Measurements from ENCODE around the gene SECTM1. TPM values are rescaled to one million over a fixed set of nuclear protein-coding genes. Genes with fewer than 3 reads are reported as not detected.

Gene SECTM1
- total RNA-seq, 1 donor from 2014 or later: 6.7 TPM

- DNase-seq (ENCODE audit: low spot score): peak; percentile 63
These were observed 32.8 kb downstream of the SECTM1 start for GRCh38 chr17:82300707-82301270.

- DNase-seq (ENCODE audit: low spot score): no peak
These were observed 33.3 kb downstream of the SECTM1 start for GRCh38 chr17:82300228-82300627.

- no peak for DNase-seq (ENCODE audit: low spot score)
These were observed 34.1 kb downstream of the SECTM1 start for GRCh38 chr17:82299452-82299851.

GRCh38 chr17:82298538-82299421 is 34.8 kb downstream of the SECTM1 start:
- DNase-seq (ENCODE audit: low spot score): no peak

GRCh38 chr17:82297714-82298537 is 35.6 kb downstream of the SECTM1 start:
- DNase-seq (ENCODE audit: low spot score): peak; percentile 76

- DNase-seq (ENCODE audit: low spot score): no peak
These were observed 36.3 kb downstream of the SECTM1 start for GRCh38 chr17:82297280-82297713.

- DNase-seq (ENCODE audit: low spot score): no peak
These were observed 36.9 kb downstream of the SECTM1 start for GRCh38 chr17:82296511-82297279.

- DNase-seq (ENCODE audit: low spot score): no peak
These were observed 38.1 kb downstream of the SECTM1 start for GRCh38 chr17:82295472-82295814.

- DNase-seq (ENCODE audit: low spot score): no peak
These were observed 39.3 kb downstream of the SECTM1 start for GRCh38 chr17:82294064-82294773.

GRCh38 chr17:82292251-82293154 is 41.1 kb downstream of the SECTM1 start:
- DNase-seq (ENCODE audit: low spot score): peak; percentile 99

- DNase-seq (ENCODE audit: low spot score): no peak
These were observed 41.9 kb downstream of the SECTM1 start for GRCh38 chr17:82291582-82292250.

- no peak for DNase-seq (ENCODE audit: low spot score)
These were observed 45.4 kb downstream of the SECTM1 start for GRCh38 chr17:82287868-82288801.

GRCh38 chr17:82287013-82287867 is 46.3 kb downstream of the SECTM1 start:
- DNase-seq (ENCODE audit: low spot score): no peak

- DNase-seq (ENCODE audit: low spot score): no peak
These were observed 48.4 kb downstream of the SECTM1 start for GRCh38 chr17:82285141-82285540.

- DNase-seq (ENCODE audit: low spot score): peak; percentile 54
These were observed 50.3 kb downstream of the SECTM1 start for GRCh38 chr17:82283208-82283749.

- no peak for DNase-seq (ENCODE audit: low spot score)
These were observed 51.0 kb downstream of the SECTM1 start for GRCh38 chr17:82282239-82283207.

Measured in umbilical cord (tissue), 2 donors.